ENCODE results near the gene IER5L.
"Not testable (repeated sequence)": the region's sequence is repeated elsewhere in the genome, so short reads cannot be mapped to it uniquely, and the experiment has no call there.

IER5L gene

GRCh38 chr9:129194221-129194620, 16.2 kb upstream of the IER5L start:
- Histone ChIP-seq H3K9ac (ENCODE audit: low read depth, low read length, poor library complexity, severe bottlenecking) (no peak overlapping the region), H3K9me3 (ENCODE audit: insufficient read depth, low read depth, low read length) (no peaks in the 10 kb centered on the region), H4K20me1 (ENCODE audit: insufficient read depth, low read length, poor library complexity, severe bottlenecking) (no peaks in the 10 kb centered on the region), H3K27me3 (ENCODE audit: insufficient read depth, low read length, poor library complexity, severe bottlenecking) (no peaks in the 10 kb centered on the region), H3K4me2 (ENCODE audit: low read depth, low read length, poor library complexity, severe bottlenecking) (no peak overlapping the region), H3K9me2 (replicated peaks; ENCODE audit: low read depth, low read length) (no peaks in the 10 kb centered on the region), H3K36me3 (ENCODE audit: insufficient read depth, low read length) (no peaks in the 10 kb centered on the region), H3K79me2 (ENCODE audit: insufficient read depth, low read length) (no peaks in the 10 kb centered on the region), H2AFZ (ENCODE audit: low read length) (no peak overlapping the region), H3F3A (ENCODE audit: low read depth) (no peaks in the 10 kb centered on the region), H3K4me3 (ENCODE audit: low read length, poor library complexity, severe bottlenecking) (no peak overlapping the region), H3K4me1 (ENCODE audit: insufficient read depth, low read length, poor library complexity, severe bottlenecking) (no peaks in the 10 kb centered on the region)
- no peak for TF ChIP-seq EZH2phosphoT487 (IDR thresholded peaks at IDR 0.05; ENCODE audit: borderline replicate concordance)
- TF ChIP-seq CTCF (conservative IDR thresholded peaks at IDR 0.05; ENCODE audit: low read length), result no peak

DNA sequence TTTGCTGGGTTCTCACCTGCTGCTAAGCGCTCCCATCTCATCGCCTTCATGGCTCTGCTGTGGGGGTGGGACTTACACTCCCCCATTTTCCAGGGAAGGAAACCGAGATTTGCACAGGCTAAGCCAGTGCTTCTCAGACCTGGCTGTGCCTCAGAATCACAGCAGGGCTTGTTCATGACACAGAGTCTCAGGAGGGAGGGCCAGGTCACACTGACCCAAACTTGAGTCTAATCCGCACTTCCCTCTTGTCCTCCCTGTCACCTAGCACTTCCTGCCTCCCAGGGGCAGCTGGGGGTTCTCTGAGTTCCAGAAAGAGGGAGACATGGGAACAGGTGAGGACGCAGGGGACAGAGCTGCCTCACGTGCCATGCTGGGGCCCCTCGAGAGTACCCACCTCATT, 15.6 kb upstream of the IER5L start:
- Histone ChIP-seq H3K9me2 (replicated peaks; ENCODE audit: low read depth, low read length) (no peaks in the 10 kb centered on the region), H3F3A (ENCODE audit: low read depth) (no peaks in the 10 kb centered on the region), H3K9ac (ENCODE audit: low read depth, low read length, poor library complexity, severe bottlenecking) (no peak overlapping the region)

GRCh38 chr9:129191234-129191633, 13.2 kb upstream of the IER5L start:
- no peaks in the 10 kb centered on the region for H3K27me3 ChIP-seq (ENCODE audit: insufficient read depth, low read length, poor library complexity, severe bottlenecking)
- no peaks in the 10 kb centered on the region for H3K36me3 ChIP-seq (ENCODE audit: insufficient read depth, low read length)
- H3K4me3 ChIP-seq (ENCODE audit: low read length, poor library complexity, severe bottlenecking), result no peak overlapping the region
- H4K20me1 ChIP-seq (ENCODE audit: insufficient read depth, low read length, poor library complexity, severe bottlenecking), result no peaks in the 10 kb centered on the region
- TF ChIP-seq CTCF (conservative IDR thresholded peaks at IDR 0.05; ENCODE audit: low read length), result no peak
- H3K4me2 ChIP-seq (ENCODE audit: low read depth, low read length, poor library complexity, severe bottlenecking), result no peak overlapping the region
- H3K9me3 ChIP-seq (ENCODE audit: insufficient read depth, low read depth, low read length), result no peaks in the 10 kb centered on the region
- no peaks in the 10 kb centered on the region for H3K79me2 ChIP-seq (ENCODE audit: insufficient read depth, low read length)
- H3F3A ChIP-seq (ENCODE audit: low read depth), result no peaks in the 10 kb centered on the region
- no peak overlapping the region for H2AFZ ChIP-seq (ENCODE audit: low read length)
- no peaks in the 10 kb centered on the region for H3K9me2 ChIP-seq (replicated peaks; ENCODE audit: low read depth, low read length)
- H3K9ac ChIP-seq (ENCODE audit: low read depth, low read length, poor library complexity, severe bottlenecking), result no peak overlapping the region
- H3K4me1 ChIP-seq (ENCODE audit: insufficient read depth, low read length, poor library complexity, severe bottlenecking), result no peaks in the 10 kb centered on the region

More for the DNA sequence above, 15.6 kb upstream of the IER5L start:
- TF ChIP-seq EZH2phosphoT487 (IDR thresholded peaks at IDR 0.05; ENCODE audit: borderline replicate concordance) (no peak), CTCF (conservative IDR thresholded peaks at IDR 0.05; ENCODE audit: low read length) (no peak)
- no peaks in the 10 kb centered on the region for H4K20me1 ChIP-seq (ENCODE audit: insufficient read depth, low read length, poor library complexity, severe bottlenecking)
- no peak overlapping the region for H2AFZ ChIP-seq (ENCODE audit: low read length)
- no peaks in the 10 kb centered on the region for H3K4me1 ChIP-seq (ENCODE audit: insufficient read depth, low read length, poor library complexity, severe bottlenecking)
- no peak overlapping the region for H3K4me3 ChIP-seq (ENCODE audit: low read length, poor library complexity, severe bottlenecking)
- H3K79me2 ChIP-seq (ENCODE audit: insufficient read depth, low read length), result no peaks in the 10 kb centered on the region
- H3K9me3 ChIP-seq (ENCODE audit: insufficient read depth, low read depth, low read length), result no peaks in the 10 kb centered on the region
- no peaks in the 10 kb centered on the region for H3K27me3 ChIP-seq (ENCODE audit: insufficient read depth, low read length, poor library complexity, severe bottlenecking)
- no peak overlapping the region for H3K4me2 ChIP-seq (ENCODE audit: low read depth, low read length, poor library complexity, severe bottlenecking)
- H3K36me3 ChIP-seq (ENCODE audit: insufficient read depth, low read length), result no peaks in the 10 kb centered on the region

DNA sequence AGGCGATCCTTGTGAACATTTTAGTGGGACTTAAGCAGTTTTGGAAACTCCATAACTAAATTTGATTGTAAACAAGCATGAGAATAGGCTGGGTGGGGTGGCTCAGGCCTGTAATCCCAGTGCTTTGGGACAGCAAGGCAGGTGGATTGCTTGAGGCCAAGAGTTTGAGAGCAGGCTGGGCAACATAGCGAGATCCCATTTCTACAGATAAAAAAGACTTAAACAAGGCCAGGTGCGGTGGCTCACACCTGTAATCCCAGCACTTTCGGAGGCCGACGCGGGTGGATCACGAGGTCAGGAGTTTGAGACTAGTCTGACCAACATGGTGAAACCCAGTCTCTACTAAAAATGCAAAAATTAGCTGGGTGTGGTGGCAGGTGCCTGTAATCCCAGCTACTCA, 11.9 kb upstream of the IER5L start:
- not testable (repeated sequence) for H4K20me1 ChIP-seq (ENCODE audit: insufficient read depth, low read length, poor library complexity, severe bottlenecking); H3K27me3 ChIP-seq (ENCODE audit: insufficient read depth, low read length, poor library complexity, severe bottlenecking); H3K9ac ChIP-seq (ENCODE audit: low read depth, low read length, poor library complexity, severe bottlenecking); H2AFZ ChIP-seq (ENCODE audit: low read length); H3K9me2 ChIP-seq (replicated peaks; ENCODE audit: low read depth, low read length); H3K79me2 ChIP-seq (ENCODE audit: insufficient read depth, low read length); H3F3A ChIP-seq (ENCODE audit: low read depth); H3K9me3 ChIP-seq (ENCODE audit: insufficient read depth, low read depth, low read length); H3K4me3 ChIP-seq (ENCODE audit: low read length, poor library complexity, severe bottlenecking); H3K4me1 ChIP-seq (ENCODE audit: insufficient read depth, low read length, poor library complexity, severe bottlenecking); H3K36me3 ChIP-seq (ENCODE audit: insufficient read depth, low read length); H3K4me2 ChIP-seq (ENCODE audit: low read depth, low read length, poor library complexity, severe bottlenecking)

All from Loucy (cell line).